Stimulated activated CD4-positive, alpha-beta T cell treated with anti-CD3 and anti-CD28 coated beads, Interleukin-15, amount 100 ng/mL, for 24 hours (primary cell): ENCODE data around the gene NUP205.
"Not testable (repeated sequence)": the region's sequence is repeated elsewhere in the genome, so short reads cannot be mapped to it uniquely, and the experiment has no call there.

Experiments
- DNase-seq: peaks from one replicate; pipeline ENCODE4 v3.0.0-alpha.2; 2020

The NUP205 gene

GRCh38 chr7:135668852-135669395 lies 111.2 kb downstream of the NUP205 start:
- DNase-seq = not testable (repeated sequence)

GRCh38 chr7:135669774-135670173 lies 112.1 kb downstream of the NUP205 start:
- no peak for DNase-seq

DNA sequence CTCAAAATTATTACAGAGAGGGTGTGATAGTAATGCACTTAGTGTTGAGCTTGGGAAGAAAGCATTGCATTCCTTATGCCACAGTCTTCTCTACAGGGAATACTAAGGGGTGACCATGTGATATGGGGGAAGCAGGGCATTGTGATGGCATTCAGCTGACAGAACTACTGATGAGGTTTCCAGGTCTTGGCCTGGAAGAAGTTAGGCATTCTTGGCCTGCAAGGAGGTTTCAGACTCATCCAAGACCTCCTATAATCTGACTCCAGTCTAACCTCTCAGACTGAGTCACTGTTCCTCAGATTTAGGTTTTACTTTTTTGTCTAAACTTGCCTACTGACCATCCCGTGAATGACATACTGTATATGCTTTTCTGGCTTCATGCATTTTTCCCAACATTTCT lies 112.5 kb downstream of the NUP205 start:
- no peak for DNase-seq

DNA sequence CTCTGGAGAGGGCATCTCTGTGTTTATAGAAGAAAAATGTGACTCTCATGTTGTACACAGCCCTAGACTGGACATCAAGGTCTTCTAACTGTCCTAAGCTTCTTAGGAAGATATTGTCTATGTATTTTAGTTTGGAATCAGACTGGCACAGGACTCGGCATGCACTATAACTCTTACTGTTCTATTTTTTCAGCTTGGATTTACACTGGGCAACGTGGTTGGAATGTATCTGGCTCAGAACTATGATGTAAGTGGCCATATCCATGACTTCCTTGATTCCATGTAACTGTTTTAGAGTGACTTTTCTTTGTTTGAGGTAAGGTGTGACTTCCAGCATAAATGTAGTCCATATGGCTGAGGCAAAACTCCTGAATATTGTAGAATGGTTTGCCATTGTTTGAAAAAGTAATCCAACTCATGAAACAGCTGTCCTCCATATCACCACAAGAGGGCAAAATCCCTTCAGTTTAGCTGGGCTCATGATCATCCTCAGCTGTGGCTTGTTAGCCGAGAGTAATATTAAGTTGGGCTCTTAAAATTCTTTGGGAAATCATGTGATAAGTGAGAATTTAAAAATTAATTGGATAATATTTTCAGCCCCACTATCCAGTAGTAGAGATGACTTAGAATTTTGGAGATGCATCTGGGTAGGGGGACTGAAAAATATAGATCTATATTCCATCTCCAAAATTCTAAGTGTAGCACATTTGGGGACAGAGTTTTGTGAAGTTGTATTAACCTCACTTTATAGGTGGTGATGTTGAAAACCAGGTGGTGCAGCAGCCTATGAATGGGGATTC lies 115.0 kb downstream of the NUP205 start:
- no peak for DNase-seq

DNA sequence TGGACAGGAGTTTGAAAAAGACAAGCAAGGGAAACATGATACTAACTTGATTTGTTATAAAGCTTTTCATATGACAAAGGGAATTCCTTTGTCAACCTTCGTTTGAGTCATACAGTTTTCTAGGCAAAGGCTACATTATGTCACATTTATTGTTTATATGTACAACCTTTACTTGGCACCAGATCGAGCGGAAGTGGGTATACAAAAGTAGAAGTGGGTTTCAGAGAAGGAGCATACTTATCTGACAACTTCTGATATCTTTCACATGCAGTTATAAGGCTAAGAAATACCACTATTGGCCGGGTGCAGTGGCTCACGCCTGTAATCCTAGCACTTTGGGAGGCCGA lies 115.6 kb downstream of the NUP205 start:
- DNase-seq = no peak

DNA sequence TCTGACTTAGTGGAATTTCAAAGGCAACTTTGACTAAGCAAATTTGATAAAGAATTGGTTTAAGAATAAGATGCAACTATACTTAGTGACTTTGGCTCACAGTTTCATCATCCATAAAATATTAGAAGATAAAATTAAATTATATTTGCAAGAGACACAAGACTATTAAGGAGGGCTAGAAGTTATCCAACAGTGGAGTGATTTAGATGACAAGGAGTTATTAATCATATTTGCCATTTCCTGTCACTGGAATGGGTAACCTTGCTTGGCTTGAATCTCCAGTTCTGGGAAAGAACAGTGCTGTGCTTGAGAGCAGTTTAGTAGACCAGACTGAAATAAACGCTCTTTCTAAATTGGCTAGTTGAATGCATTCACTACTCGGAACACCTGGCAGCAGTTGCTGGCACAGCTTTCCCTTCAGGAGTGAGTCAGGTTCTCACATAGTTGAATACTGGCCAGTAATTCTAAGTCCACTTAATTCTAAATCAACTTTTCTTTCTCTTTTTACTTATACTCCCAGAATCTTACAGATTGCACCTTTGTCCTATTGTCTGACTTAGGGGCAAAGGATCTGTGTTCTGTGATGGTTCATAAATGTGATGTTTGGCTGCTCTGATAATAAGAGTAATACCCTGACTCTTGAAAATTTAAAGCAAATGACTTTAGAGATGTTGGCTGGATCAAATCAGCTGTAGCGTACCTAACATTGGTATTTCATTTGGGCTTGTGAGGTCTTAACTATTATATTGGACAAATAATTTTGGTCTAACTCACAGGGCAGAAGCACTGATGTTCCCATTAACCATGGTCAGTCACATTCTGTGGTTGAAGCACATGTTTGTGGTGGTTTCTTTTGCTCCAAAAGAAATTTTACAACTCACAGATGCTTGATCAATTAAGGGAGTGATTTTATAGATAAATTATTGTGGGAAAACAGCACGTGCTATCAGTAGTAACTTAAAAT lies 121.2 kb downstream of the NUP205 start:
- no peak for DNase-seq

DNA sequence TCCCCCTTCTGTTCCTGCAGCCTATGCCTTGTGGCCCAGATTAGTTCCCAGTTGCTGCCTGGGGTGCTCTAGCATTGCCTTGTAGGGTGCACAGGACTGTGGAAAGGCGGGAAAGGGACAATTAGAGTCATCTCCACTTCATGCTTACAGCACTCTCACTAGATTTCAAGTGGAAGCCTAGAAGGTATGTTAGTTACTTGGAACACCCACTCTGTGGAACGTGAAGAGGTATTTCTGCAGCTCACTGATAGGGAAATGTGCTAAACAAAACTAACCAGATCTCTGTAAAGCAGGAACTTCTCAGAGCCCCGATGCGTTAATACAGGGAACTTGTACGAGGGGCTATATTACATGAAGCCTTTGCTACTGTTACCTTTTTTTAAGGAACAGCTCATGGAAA lies 124.0 kb downstream of the NUP205 start:
- no peak for DNase-seq

DNA sequence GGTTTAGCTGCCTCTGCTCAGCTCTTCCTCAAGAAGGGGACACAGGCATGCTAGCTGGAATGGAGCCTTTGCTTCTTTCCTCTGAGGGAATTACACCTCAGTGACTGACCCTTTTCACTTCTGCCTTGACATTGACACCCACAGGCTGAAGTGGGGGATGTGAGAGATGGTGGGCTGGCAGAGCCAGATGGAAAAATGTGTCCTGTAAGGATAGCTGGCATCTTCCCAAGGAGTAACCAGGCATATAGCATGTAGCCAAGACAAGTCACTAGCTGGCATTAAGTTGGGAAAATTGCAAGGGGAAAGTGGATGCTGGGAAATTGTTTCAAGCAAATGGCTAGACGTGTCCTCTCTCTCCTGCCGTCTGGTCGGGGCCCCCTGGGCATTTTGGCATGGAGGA lies 124.5 kb downstream of the NUP205 start:
- no peak for DNase-seq

- no peak for DNase-seq
These were observed 125.9 kb downstream of the NUP205 start for GRCh38 chr7:135683609-135684008.

DNA sequence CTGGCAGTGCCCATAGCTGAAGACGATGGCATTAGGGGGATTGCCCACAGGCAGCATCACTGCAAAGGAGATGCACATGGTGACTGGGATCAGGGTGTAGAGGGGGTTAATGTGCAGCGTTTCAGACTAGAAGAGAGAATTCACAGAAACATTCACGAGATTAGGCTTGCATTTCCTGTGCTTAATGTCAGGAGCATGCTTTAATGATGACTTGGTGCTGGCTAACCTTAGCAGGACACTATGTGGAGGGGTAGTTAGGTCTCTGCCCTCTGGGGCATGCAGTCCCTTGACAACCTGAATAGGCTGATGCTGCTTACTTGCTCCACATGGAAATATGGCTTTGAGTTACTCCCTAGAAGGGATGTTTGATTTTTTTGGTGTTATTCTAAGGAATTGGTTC lies 126.4 kb downstream of the NUP205 start:
- no peak for DNase-seq

DNA sequence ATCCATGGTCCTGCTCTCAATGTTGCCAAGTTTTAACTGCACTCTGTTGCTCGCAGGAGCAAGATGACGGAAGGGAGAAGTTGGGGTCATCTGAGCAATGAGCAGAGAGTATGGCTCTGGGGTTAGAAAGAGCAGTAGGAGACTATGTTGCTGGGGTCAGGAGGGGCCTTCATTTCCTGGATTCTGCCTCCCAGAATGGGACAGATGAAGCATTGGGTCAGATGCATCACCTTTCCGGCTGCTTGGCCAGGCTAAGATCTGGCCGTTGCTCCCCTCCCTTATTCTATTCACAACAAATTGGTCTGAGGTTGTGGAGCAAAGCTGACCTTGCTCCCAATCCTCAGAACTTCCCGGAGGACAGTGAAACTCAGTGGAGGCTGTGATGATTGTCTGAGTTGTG lies 127.0 kb downstream of the NUP205 start:
- no peak for DNase-seq

- no peak for DNase-seq
These were observed 127.8 kb downstream of the NUP205 start for GRCh38 chr7:135685306-135686084.

- no peak for DNase-seq
These were observed 129.7 kb downstream of the NUP205 start for GRCh38 chr7:135687466-135687865.

DNA sequence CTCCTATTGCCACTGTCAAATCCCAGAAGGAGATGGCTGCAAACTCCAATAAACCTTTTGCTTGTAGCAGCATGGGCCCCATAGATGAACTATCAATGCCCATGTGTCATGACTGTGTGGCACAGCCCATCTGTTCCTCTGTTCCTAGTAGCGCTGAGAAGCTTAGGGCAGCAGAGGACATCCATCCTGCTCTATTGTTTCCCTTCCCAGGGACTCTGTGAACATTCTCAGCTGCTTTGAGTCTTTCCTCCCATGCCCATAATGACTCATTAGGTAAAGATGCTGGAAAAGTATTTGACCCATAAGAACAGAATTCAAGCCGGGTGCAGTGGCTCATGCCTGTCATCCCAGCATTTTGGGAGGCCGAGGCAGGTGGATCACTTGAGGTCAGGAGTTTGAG lies 132.8 kb downstream of the NUP205 start:
- DNase-seq = no peak

GRCh38 chr7:135692055-135692454 lies 134.3 kb downstream of the NUP205 start:
- no peak for DNase-seq

DNA sequence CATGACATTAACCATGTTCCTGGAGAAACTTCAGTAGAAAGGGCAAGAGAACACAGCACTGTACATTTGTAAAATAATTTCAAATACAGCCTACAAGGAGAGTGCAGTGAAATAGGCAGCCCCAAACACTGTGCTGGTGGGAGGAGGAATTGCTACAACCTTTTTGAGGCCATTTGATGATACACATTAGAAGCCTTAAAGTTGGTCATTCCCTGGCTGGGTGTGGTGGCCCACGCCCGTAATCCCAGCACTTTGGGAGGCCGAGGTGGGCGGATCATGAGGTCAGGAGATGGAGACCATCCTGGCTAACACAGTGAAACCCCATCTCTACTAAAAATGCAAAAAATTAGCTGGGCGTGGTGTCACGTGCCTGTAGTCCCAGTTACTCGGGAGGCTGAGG lies 134.9 kb downstream of the NUP205 start:
- not testable (repeated sequence) for DNase-seq

GRCh38 chr7:135693558-135693957 lies 135.8 kb downstream of the NUP205 start:
- DNase-seq = no peak

GRCh38 chr7:135697276-135698049 lies 139.7 kb downstream of the NUP205 start:
- DNase-seq = no peak
